Measurements from ENCODE around the gene FURIN. TPM values are rescaled to one million over a fixed set of nuclear protein-coding genes. Genes with fewer than 3 reads are reported as not detected.

FURIN gene
- total and polyA plus RNA-seq, 12 donors, result 29.5 to 82.5 (median 40.9) TPM

DNA sequence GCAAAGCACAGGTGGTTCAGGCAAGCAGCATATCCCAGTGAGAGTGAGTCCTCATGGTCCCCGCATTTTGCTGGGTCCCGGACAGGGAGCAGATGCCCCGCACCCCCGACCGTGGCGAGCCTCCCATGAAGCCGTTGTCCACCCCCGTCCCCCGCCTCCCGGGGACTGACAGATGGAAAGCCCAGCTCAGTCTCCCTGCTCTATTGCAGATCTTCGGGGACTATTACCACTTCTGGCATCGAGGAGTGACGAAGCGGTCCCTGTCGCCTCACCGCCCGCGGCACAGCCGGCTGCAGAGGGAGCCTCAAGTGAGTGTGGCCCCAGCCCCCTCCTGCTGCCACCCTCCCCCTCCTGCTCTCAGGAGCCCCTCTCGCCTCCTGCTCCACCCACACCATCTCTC is 7.7 kb downstream of the FURIN start:
- Histone ChIP-seq H3K4me1 (peaks cover 14 to 32% (median 24%) of the 10 kb centered on the region in 9 donors), H3K36me3 (peaks cover 5 to 63% (median 49%) of the 10 kb centered on the region in 9 donors), H3K27me3 (no peaks in the 10 kb centered on the region), H3K4me3 (no peak overlapping the region), H3K9me3 (no peaks in the 10 kb centered on the region), H3K27ac (no peak overlapping the region)
- 90 to 93% methylated on average over 20 of the region's 20 CpGs for WGBS, 2 donors
- ATAC-seq, result no peak
- DNase-seq, result no peak
- intact Hi-C loops (cut with DNase I), result loop anchor here in 1 of 10 donors (5.0 kb wide), 1 partner anchor 169 kb away; no protein-coding TSS in a partner anchor
- TF ChIP-seq, protein P1, sequence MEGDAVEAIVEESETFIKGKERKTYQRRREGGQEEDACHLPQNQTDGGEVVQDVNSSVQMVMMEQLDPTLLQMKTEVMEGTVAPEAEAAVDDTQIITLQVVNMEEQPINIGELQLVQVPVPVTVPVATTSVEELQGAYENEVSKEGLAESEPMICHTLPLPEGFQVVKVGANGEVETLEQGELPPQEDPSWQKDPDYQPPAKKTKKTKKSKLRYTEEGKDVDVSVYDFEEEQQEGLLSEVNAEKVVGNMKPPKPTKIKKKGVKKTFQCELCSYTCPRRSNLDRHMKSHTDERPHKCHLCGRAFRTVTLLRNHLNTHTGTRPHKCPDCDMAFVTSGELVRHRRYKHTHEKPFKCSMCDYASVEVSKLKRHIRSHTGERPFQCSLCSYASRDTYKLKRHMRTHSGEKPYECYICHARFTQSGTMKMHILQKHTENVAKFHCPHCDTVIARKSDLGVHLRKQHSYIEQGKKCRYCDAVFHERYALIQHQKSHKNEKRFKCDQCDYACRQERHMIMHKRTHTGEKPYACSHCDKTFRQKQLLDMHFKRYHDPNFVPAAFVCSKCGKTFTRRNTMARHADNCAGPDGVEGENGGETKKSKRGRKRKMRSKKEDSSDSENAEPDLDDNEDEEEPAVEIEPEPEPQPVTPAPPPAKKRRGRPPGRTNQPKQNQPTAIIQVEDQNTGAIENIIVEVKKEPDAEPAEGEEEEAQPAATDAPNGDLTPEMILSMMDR (IDR thresholded peaks at IDR 0.05), result no peak

DNA sequence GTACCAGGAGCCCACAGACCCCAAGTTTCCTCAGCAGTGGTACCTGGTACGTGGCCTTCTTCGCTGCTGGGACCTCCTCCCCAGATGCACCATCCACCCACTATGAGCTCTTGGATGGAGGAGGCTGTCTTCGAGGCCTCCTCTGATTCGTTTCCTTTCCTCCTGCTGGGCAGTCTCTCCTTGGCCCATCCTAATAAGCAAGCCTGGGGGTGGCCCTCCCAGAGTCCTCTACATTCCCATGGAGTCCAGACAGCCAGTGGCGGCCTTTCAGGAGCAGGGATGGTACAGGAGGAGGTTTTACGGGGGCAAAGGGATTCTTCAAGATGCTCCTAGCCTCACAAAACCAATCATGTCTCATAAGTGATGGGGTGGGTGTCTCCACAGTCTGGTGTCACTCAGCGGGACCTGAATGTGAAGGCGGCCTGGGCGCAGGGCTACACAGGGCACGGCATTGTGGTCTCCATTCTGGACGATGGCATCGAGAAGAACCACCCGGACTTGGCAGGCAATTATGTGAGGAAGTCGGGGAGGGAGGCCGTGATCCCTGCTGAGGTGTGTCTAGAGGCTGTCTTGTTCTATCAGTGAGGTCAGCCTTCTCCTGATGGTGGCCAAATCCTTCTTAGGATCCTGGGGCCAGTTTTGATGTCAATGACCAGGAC is 8.3 kb downstream of the FURIN start:
- intact Hi-C loops (cut with DNase I), result loop anchor here in 1 of 10 donors (5.0 kb wide), 1 partner anchor 169 kb away; no protein-coding TSS in a partner anchor
- ATAC-seq (no peak), DNase-seq (no peak)
- Histone ChIP-seq H3K4me3 (no peak overlapping the region), H3K36me3 (peaks cover 5 to 69% (median 55%) of the 10 kb centered on the region in 9 donors), H3K9me3 (no peaks in the 10 kb centered on the region), H3K27ac (no peak overlapping the region), H3K4me1 (peaks cover 14 to 32% (median 24%) of the 10 kb centered on the region in 9 donors), H3K27me3 (no peaks in the 10 kb centered on the region)
- 92 to 94% methylated on average over 15 of the region's 15 CpGs for WGBS, 2 donors
- TF ChIP-seq, protein P1 (IDR thresholded peaks at IDR 0.05), result no peak

DNA sequence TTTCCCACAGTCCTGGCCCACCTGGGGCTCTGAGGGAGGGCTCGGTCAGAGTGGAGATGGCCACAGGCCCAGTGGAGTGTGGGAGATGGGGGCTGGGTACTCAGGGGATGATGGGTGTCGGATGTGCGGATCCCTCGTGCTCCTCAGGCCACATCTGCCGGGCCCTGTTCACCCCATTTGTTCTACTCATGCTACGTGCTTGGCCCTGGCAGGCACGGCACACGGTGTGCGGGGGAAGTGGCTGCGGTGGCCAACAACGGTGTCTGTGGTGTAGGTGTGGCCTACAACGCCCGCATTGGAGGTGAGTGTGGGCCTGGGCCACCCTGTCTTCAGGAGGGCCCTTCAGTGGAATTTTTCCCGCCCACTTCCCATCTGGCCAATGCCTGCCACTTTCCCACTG is 8.9 kb downstream of the FURIN start:
- Histone ChIP-seq H3K9me3 (no peaks in the 10 kb centered on the region), H3K36me3 (peaks cover 5 to 76% (median 59%) of the 10 kb centered on the region in 9 donors), H3K4me1 (peaks cover 14 to 32% (median 22%) of the 10 kb centered on the region in 9 donors), H3K4me3 (no peak overlapping the region), H3K27me3 (no peaks in the 10 kb centered on the region), H3K27ac (no peak overlapping the region)
- intact Hi-C loops (cut with DNase I), result loop anchor here in 1 of 10 donors (5.0 kb wide), 1 partner anchor 170 kb away; no protein-coding TSS in a partner anchor
- ATAC-seq, result no peak
- 93 to 97% methylated on average over 14 of the region's 14 CpGs for WGBS, 2 donors
- TF ChIP-seq, protein P1 (IDR thresholded peaks at IDR 0.05), result no peak
- no peak for DNase-seq

DNA sequence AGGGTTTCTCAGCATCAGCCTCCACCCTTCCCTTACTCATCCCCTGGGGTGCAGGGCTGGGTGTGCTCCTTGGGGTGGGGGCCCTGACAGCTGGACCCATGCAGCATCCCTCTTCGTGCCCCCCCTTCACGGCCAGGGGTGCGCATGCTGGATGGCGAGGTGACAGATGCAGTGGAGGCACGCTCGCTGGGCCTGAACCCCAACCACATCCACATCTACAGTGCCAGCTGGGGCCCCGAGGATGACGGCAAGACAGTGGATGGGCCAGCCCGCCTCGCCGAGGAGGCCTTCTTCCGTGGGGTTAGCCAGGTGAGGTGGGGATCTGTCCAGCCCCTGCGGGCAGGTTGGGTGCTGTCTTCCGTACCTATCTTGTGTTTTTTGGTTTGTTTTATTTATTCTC is 9.6 kb downstream of the FURIN start:
- Histone ChIP-seq H3K9me3 (no peaks in the 10 kb centered on the region), H3K27me3 (no peaks in the 10 kb centered on the region), H3K36me3 (peaks cover 5 to 83% (median 59%) of the 10 kb centered on the region in 9 donors), H3K4me3 (no peak overlapping the region), H3K27ac (no peak overlapping the region), H3K4me1 (peaks cover 15 to 32% (median 20%) of the 10 kb centered on the region in 9 donors)
- TF ChIP-seq, protein P1 (IDR thresholded peaks at IDR 0.05), result no peak
- ATAC-seq (no peak), DNase-seq (no peak)
- WGBS, 2 donors, result 95 to 97% methylated on average over 14 of the region's 14 CpGs
- intact Hi-C loops (cut with DNase I), result loop anchor here in 1 of 10 donors (5.0 kb wide), 1 partner anchor 171 kb away; no protein-coding TSS in a partner anchor

Data from heart right ventricle (tissue), 16 donors.